HG03039 (cell line): ENCODE data around the gene RASGEF1C.

Experiments
- ATAC-seq: cut with Tn5 transposase; IDR thresholded peaks from one replicate; pipeline ENCODE4 v1.9.1; 2021; ENCODE audit warnings: mild to moderate bottlenecking, moderate library complexity; ENCODE audit not compliant: unreplicated experiment

The RASGEF1C gene

GRCh38 chr5:180086816-180087399 is 122.1 kb downstream of the RASGEF1C start:
- ATAC-seq = no peak

DNA sequence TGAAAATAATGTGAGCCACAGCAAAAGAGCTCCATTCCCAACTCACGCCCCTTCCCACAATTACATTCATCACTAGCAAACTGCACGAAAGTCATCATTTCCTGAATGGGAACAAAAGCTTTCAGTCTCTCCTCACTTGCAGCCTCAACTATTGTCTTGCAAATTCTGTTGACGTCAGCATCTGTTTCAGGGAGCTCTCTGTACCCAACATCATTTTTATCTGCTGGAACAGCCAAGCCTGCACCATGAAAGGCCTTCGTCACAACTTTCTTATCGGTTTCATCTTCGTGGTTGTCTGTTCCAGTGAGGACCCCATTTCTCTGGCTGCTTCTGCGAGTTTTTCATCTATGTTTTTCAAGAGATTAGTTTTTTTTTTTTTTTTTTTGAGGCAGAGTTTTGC is 123.2 kb downstream of the RASGEF1C start:
- no peak for ATAC-seq

DNA sequence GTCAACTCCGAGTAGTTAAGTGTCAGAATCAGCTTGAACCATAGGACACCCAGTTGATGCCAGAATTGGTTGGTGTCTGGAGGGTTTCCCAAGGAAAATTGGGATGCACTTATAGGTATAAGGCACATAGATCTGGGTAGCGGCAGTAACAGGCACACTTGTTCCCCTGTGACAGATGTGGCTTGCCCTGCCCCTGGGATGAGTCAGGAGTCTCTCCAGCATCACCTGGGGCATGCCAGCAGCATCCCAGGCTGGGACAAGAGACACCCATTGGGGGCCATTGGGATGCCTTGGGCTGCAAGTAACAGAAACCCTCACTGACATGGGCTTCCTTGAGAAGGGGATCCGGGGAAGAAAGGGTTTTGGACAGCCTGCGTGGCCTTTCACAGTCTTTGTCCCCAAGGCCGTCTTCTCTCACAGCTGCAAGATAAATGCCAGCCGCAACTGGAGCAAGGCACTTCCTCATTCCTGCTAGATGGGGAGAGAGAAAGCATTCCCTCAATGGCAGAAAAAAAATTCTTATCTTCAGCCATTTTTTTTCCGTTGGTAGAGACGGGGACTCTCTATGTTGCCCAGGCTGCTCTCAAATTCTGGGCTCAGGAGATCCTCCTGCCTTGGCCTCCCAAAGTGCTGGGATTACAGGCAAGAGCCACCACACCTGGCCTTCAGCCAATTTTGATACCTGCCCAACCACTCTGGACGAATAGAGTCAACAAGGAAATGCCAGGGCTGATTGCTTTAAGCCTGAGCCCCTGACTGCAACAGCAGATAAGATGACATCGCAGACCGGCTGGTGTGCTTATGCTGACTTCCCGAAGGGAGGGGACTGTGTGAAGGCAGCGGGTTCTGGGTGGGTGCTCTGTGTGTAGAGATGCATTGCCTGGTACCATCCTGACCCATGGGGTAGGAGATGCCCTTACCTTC is 124.1 kb downstream of the RASGEF1C start:
- ATAC-seq = no peak

GRCh38 chr5:180083529-180084060 is 125.4 kb downstream of the RASGEF1C start:
- no peak for ATAC-seq

DNA sequence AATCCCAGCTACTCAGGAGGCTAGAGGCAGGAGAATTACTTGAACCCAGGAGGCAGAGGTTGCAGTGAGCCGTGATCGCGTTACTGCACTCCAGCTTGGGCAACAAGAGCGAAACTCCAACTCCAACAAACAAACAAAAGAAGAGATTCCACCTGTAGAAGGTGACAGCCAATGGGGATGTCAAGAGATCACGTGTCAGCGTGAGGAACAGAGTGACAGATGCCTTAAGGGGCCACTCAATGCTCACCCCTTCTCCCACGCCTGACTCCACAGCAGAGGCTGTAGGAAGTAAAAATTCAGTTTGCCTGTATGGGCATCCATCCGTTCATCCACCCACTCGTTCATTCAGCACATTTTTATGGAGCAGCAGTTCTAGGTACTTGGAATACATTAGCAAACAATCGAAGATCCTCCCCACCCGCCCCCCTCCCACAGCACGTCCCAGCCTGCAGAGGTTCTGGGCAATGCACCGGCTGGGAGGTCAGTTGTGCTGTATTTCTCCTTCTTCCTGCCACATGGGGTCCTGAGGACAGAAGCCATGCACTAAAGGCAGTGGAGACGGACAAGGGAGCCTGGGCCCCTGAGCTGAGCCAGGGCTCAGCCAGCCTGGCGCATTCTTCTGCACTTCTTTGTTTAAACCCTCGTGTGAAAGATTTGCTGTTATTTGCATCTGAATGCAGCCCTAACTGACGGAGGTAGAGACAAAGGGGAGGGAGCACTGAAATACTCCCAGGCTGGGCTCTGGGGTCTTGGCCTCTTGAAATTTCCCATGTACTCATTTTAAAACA is 126.2 kb downstream of the RASGEF1C start:
- no peak for ATAC-seq

- no peak for ATAC-seq
These were observed 127.5 kb downstream of the RASGEF1C start for GRCh38 chr5:180081481-180081880.

DNA sequence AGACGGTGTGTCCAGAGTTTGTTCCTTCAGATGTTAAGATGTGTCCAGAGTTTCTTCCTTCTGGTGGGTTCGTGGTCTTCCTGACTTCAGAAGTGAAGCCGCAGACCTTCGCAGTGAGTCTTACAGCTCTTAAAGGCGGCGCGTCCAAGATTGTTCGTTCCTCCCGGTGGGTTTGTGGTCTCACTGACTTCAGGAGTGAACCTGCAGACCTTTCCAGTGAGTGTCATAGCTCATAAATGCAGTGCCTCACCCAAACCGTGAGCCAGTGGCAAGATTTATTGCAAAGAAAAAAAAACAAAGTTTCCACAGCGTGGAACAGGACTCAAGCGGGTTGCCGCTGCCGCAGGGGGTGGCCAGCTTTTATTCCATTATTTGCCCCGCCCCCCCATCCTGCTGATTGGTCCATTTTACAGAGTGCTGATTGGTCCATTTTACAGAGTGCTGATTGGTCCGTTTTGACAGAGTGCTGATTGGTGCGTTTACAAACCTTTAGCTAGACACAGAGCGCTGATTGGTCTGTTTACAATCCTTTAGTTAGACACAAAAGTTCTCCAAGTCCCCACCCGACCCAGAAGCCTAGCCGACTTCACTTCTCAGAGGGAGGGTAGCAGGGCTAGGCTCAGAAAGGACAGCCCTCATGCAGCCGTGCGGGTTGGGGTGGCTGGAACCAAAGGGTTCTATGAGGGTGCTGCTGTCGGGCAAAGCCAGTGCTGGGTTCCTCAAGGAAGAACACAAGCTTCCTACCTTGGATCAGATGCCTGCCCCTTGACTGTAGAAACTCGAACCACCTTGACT is 128.3 kb downstream of the RASGEF1C start:
- ATAC-seq = no peak

- ATAC-seq = no peak
These were observed 129.1 kb downstream of the RASGEF1C start for GRCh38 chr5:180079702-180080466.

DNA sequence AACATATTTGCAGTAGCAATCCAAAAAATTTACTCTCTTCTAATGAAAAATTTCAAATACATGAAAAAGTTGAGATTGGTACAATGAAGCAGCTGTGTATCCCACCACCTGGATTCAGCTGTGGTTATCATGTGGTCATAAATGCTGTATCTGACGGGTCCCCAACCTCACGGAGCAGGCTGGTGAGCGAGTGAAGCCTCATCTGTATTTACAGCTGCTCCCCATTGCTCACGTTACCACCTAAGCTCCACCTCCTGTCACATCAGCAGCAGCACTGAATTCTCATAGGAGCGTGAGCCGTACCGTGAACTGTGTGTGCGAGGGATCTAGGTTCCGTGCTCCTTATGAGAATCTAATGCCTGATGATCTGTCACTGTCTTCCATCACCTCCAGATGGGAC is 130.7 kb downstream of the RASGEF1C start:
- ATAC-seq = no peak

DNA sequence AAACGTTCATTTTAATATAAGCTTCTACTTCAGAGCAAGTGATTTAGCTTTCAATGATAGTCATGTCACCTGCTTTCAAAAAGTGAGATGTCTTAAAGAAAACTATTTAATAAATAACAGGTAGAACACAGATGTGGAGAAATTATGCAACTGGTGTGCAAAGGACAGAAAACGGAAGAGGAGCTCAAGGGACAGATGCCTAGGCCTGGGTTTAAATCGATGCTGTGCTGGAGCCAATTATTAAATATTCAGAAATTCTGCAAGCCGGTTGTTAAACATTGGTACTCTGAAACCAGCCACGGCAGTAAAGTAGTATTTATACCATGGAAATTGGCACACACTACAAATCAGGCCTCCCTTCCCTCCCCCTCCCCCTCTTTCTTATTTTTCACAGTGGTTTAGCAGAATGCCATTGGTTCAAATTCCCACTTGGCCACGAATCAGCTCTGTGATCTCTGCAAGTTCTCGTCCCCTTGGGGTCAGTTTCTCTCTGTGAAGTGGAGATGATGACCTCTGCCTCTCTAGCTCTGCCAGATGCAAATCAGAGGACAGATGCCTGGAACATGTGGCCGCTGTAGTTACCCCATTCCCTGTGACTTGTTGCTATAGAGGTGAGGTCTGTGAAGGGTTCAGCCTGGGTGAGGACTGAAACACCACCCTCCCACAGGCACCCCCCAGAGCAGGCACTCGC is 131.3 kb downstream of the RASGEF1C start:
- no peak for ATAC-seq

DNA sequence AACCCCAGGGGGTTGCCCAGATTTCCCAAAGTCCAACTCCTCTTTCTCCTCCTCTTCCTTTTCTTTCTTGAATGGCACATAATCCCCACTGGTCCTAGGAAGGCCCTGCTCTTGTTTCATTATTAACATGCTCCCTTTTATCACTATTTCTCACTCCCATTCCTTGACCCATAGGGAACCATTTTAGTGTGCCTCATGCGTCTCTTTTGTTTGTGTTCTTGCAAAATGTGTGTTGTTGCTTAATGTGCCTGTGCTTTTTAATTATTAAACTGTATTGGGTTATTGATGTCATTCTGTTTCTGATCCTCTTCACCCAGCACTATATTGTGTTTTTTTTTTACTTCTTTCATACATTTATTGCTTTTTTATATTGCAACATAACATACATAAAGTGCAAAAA is 133.3 kb downstream of the RASGEF1C start:
- ATAC-seq = no peak

DNA sequence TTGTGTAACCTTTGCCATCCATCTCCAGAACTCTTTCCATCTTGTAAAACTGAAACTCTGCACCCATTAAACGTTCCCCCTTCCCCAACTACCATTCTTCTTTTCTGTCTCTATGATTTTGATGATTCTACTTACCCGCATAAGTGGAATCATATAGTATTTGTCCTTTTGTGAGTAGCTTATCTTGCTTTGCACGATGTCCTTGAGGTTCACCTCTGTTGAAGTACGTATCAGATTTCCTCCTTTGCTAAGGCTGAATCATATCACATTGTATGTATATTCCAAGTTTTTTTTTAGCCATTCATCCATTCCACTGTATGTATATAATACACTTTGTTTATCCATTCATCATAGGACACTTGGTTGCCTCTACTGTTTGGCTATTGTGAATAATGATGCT is 134.5 kb downstream of the RASGEF1C start:
- ATAC-seq = no peak

DNA sequence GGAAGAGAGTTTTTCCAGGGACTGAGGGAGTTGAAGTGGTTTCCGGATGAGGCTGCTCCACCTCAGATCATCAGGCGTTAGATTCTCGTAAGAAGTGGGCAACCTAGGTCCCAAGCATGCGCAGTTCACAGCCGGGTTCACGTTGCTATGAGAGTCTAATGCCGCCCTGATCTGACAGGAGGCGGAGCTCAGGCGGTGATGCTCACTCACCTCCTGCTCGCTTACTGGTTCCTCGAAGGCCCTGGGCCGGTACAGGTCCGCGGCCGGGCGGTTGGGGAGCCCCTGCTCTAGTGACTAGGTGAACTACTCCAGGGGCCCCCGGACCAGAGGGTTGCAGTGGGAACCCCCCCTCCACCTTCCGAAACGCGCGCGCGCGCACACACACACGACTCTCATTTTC is 136.5 kb downstream of the RASGEF1C start:
- ATAC-seq = no peak

DNA sequence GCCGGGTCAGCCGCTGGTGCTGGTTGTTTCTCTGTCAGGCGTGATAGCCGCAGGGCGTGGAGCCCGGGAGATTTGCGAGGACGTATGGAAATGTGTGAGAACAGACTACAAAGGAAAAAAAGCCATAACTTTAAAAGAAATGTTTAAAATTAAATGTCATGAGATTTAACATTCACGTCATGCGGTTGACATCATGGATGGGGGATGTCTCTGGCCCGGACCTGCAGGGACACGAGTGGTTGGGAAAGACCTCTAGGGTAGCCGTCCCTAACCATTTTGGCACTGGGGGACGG is 136.8 kb downstream of the RASGEF1C start:
- ATAC-seq = no peak

GRCh38 chr5:180071531-180072255 is 137.3 kb downstream of the RASGEF1C start, which contains the start of gene RNF130:
Gene RNF130 (minus strand): TSS chr5:180071759. CDS start chr5:180071702, 57 bp downstream.
- ATAC-seq = no peak

DNA sequence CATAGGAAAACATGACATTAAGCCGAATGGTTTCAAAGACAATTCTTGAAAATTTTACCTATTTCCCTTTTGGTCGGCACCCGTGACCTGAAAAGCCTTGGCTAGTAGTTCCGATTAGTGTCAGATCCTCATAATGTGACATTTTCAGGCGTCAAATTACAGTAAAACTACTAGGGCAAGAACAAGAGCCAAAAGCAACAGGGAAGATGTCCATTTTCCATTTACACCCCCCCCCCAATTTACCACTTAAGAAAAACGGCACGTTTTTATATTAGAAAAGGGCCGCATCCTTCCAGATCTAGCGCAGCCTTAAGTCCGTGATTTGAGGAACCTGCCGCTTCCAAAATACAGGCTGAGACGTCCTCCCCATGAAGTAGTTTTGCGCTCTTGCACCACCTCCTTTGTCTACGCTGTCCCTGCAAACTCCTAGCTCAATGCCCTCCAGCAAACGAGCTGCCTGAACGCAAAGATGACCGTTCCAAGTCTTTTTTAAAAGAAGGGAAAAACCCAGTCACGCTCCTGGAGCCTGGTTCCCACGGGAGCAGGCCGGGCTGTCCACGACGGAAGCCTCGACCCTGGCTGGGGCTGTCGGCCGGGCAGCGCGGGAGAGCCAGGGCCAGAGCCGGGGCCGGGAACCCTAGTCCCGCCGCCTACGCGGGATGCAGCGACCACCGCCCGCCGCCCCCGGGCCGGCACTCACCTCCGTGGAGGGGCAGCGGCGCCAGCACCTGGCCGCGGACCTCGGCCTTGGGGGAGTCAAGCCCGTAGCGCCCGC is 138.1 kb downstream of the RASGEF1C start:
- ATAC-seq = no peak

DNA sequence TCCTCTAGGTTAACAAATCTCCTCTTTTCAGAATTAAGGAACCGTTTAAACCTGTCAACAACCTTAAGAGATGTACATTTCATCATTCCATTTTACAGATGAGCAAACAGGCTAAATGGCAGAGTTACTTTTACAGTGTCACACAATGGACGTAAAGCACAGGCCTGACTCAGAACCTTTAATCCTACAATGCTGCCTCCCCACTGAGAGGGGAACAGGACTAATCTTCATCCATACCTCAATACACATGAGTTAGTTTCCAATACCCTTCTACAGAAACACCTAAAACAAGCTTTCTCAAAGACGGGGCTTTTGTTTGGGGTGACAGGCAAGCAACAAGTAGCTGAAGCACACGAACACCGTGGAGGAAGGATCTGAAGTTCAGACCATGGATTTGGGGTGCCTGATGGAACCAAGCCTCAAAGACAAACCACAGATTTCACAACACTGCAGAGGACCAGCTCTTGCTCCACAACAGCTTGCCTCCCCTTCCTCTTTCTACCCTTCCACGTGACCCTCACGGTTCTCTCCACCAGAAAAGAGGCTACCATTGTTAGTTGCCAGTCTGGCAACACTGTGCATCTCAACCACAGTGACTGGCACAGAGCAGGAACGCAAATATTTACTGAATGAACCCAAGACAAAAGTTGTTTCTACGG is 139.3 kb downstream of the RASGEF1C start:
- no peak for ATAC-seq
